NCI-H82 (cell line): ENCODE results near the gene CACNA1C.
"Not testable (repeated sequence)": the region's sequence is repeated elsewhere in the genome, so short reads cannot be mapped to it uniquely, and the experiment has no call there.

Experiments
- DNase-seq: peaks from one replicate; lab custom pipeline; 2025; lab: John Stamatoyannopoulos, UW

CACNA1C gene

GRCh38 chr12:2234646-2235350 lies 182.0 kb downstream of the CACNA1C start:
- DNase-seq, result no peak

- DNase-seq, result no peak
These were observed 183.9 kb downstream of the CACNA1C start for GRCh38 chr12:2236506-2237294.

DNA sequence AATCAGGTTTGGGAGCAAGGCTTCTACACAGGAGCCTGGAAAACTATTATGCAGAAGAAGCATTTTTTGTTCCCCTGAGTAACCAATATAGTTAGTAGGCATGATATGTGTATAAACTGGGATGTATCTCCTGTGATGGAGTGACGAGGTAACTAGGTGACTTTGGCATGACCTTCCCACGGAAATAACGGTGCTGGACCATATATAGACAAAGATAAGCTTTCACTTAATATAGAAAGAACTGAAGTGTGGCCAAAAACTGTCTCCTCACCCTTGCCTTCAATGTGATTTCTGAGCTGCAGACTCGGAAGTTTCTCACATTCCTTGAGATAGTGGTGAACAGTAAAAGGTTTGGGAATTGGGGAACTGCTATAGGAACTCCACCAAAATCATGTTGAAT lies 185.3 kb downstream of the CACNA1C start:
- no peak for DNase-seq

GRCh38 chr12:2239381-2239871 lies 186.6 kb downstream of the CACNA1C start:
- peak; percentile 74 for DNase-seq

DNA sequence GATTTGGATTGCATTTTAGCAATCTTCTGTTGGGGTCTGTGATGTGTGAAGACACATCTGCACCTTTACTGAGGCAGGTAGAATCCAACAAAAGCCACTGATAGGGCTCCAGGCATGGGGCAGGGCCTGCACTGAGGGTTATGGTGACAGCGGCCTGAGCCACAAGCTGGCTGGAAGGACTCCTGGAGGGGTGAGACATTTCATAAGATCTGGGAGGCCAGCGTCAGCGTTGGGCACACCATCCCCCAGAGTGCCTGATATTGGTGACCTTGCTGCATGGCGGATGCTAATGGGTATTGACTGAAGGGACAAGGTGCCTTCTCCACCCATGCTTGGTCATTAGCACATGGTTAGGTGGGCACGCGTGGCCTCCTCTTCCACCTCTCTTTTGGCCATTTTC lies 187.6 kb downstream of the CACNA1C start:
- DNase-seq, result peak; percentile 19

GRCh38 chr12:2240984-2241383 lies 188.2 kb downstream of the CACNA1C start:
- DNase-seq, result peak; percentile 19

DNA sequence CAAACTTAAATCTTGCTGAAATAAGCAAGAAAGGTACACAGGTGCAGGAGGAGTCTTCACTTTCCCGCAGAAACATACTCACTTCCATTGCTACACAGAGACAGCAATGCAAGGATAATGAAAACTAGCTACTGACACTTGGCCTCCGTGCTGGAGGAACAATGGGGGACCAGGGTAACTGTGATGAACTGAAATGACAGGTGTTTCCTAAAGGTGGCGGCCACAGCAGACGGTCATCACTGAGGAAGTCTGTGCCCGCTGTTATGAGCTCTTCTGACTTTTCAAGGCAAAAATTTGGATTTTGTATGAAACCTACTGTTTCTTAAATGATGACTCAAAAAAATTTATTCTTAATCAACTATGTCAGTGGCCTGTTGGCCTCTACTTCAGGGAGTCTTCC lies 189.4 kb downstream of the CACNA1C start:
- DNase-seq, result no peak

DNA sequence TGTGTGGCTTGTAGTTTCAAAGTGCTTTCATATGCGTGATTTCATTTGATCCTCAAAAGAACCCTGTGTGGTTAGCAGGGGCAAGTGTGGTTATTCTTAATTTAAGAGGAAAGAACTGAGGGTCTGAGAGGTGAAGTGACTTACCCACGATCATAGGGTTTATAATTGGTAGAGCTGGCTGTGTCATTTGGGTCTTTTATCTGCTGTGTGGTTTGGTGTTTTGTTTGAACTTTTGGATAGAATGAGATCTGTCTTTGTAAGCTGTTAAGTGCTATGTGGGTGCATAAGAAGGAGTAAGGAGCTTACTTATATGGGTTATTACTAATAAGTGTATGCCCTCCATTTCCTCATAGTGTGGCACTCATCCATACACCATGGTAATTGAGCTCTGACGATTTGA lies 190.0 kb downstream of the CACNA1C start:
- no peak for DNase-seq

GRCh38 chr12:2243275-2243674 lies 190.5 kb downstream of the CACNA1C start:
- DNase-seq, result no peak

DNA sequence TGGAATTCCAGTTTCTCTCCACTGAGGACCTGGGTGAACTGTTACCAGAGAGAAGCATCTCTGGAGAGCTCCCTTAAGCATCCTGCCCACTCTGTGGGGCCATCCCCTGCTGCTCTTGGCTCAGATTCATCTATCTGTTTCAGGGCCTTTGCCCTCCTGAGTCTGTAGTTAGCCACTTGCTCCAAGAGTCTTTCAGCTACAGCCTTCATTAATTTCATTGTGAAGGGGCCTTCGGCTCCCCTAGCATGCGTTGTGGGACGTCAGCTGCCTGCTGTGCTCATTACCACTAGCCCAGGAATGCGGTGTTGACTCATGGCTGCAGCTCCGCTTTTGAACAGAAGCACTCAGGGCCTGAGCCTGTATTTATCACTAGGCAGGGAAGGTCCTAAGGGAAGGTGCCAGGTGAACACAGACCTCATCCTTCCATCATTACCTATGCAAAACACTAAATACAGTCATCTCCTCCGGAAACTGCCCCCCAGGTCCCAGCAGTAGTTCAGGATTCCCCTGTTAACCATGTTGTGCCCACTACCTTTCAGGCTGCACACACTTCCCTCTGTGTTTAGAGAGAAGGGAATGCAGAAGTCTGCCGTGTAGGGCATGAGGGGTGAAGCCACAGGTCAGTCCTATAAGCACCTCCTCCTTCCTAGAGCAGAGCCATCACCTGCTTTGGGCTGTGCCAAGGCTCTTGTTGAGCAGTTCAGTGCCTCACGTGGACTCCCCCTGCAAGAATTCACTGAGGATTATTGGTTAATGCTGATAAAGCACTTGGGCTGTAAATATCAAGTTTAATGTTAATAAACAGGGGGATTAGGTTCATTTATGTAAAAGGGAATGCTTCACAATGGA lies 191.4 kb downstream of the CACNA1C start:
- peak; percentile 21 for DNase-seq

- no peak for DNase-seq
These were observed 193.6 kb downstream of the CACNA1C start for GRCh38 chr12:2246358-2246757.

DNA sequence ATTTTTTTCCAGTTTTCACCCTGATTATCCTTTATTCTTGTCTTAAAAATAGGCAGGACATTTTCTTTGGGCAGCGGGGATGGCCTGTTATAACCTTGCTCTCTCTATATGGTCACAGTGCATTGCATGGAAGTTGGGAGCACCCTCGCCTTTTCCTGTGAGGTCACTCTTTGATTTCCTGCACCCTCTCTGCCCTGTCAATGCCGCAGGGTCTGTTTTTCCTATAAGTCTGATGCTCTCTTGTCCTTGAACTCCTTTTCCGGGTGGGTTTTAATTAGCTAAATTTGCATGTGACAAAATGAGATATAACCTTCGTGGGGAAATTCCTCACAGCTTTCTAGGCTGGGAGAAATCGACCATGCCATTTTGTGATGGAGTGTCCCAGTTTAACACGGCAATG lies 194.3 kb downstream of the CACNA1C start:
- DNase-seq, result no peak

DNA sequence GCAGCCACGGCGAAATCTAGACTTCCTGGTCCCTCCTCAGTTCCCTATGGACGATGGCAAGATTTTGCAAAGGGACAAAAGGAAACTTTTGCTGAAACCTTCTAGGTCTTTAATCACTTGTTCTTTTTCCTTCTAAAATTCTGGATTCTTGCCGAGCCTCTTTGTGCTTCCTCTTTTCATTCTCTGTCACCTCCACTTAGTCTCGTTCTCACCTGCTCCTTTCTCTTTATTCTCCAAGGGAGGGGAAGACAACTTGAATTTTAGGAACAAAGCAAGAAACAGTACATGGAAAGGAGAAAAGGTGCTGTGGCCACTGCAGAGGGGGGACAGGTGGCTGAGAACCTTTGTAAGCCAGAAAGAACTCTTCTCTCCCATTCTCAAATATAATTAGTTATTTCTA lies 194.8 kb downstream of the CACNA1C start:
- DNase-seq, result no peak

- no peak for DNase-seq
These were observed 195.5 kb downstream of the CACNA1C start for GRCh38 chr12:2248087-2248900.

GRCh38 chr12:2248901-2249381 lies 196.2 kb downstream of the CACNA1C start:
- DNase-seq, result no peak

GRCh38 chr12:2250797-2251196 lies 198.0 kb downstream of the CACNA1C start:
- no peak for DNase-seq

DNA sequence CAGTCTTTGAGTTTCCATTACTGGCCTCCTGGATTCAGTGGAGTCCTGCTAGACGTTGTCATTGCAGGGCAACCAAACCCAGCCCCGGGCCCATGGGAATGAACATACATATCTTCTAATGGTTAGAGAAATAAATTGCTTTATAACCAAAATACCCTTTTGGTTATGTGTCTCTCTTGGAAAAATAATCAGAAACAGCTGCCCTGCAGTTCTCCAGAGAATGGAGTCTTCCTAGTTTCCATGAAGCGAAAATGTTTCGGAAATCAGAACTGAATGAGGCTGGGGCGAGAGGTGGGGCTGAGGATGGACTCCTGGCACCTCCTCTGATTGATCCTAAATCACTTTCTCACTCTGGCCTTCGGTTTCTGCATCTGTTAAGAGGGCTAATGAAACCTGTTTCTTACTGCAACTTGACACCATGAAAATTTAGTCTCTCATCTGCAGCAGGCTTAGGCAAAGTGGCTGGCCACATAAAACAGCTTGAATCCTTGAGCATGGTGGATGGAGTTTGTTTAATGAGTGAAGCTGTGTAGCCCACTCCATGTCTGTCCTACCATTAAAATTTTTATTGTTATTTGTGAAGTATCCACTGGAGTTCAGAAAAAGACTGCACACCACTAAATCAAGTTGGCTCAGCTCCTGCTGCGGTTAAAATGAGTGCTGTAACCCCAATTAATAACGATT lies 198.9 kb downstream of the CACNA1C start:
- peak; percentile 12 for DNase-seq

GRCh38 chr12:2255311-2255710 lies 202.5 kb downstream of the CACNA1C start:
- no peak for DNase-seq

DNA sequence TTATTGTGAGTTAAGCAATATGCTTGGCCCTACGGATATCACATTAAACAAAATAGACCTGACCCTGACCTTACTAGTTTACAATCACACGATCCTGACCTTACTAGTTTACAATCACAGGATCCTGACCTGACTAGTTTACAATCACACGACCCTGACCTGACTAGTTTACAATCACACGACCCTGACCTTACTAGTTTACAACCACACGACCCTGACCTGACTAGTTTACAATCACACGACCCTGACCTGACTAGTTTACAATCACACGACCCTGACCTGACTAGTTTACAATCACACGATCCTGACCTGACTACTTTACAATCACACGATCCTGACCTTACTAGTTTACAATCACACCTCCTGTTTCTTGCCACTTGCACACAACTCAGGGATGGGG lies 202.9 kb downstream of the CACNA1C start:
- not testable (repeated sequence) for DNase-seq

- DNase-seq, result no peak
These were observed 203.7 kb downstream of the CACNA1C start for GRCh38 chr12:2256453-2256852.

DNA sequence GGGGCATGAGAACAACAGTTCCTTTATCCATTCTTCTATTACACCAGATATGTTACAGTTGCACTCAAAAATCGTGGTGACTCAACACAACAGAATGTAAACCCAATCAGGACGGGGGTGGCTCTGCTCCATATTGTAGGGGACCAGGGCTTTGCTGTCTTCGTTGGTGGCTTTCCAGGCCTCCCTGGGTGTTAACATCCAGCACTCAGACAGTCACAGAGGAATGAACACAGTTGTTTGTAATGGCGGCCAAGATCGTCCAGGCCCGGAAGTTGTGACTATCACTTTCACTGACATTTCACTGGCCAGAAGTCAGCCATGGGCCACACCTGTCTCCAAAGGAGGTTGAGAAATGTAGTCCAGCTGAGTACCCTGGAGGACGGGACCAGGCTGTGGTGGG lies 204.1 kb downstream of the CACNA1C start:
- DNase-seq, result no peak
